OCI-LY3 (cell line): ENCODE data around the gene HELZ2.

Source experiments
- H2AFZ ChIP-seq: fragments of 200-600, 300-600 bp; shearing (Covaris generic); 2 replicates; pipeline ENCODE4 v1.6.0; 2014; ENCODE audit warnings: antibody characterized with exemption, low read depth, low read length
- H3K27ac ChIP-seq: fragments of 200-600, 300-600 bp; sonication (generic); 2 replicates; pipeline ENCODE4 v1.5.1; 2014; ENCODE audit warnings: mild to moderate bottlenecking, low read length, moderate library complexity, mixed read lengths
- H3K27me3 ChIP-seq: fragments of 200-600, 300-600 bp; sonication (generic); 2 replicates; pipeline ENCODE4 v1.6.1; 2014; ENCODE audit warnings: low read depth, low read length, mixed read lengths
- H3K36me3 ChIP-seq: fragments of 200-600, 300-600 bp; sonication (generic); replicated peaks from 2 replicates; pipeline ENCODE3; 2014; ENCODE audit warnings: low read depth, low read length, mixed read lengths
- H3K4me1 ChIP-seq: fragments of 300-600, 200-600 bp; sonication (generic); 2 replicates; pipeline ENCODE4 v1.6.1; 2014; ENCODE audit warnings: low read length, mixed read lengths
- H3K4me2 ChIP-seq: fragments of 200-600, 300-600 bp; sonication (generic); 2 replicates; pipeline ENCODE4 v1.6.1; 2014; ENCODE audit warnings: low read length, mixed read lengths
- H3K4me3 ChIP-seq: fragments of 300-600, 200-600 bp; sonication (generic); 2 replicates; pipeline ENCODE4 v1.5.1; 2014; ENCODE audit warnings: antibody characterized with exemption, mild to moderate bottlenecking, low read length, moderate library complexity
- H3K79me2 ChIP-seq: fragments of 300-600, 200-600 bp; shearing (Covaris generic); 2 replicates; pipeline ENCODE4 v1.6.1; 2014; ENCODE audit warnings: mild to moderate bottlenecking, low read length, mixed read lengths
- H3K9ac ChIP-seq: fragments of 300-600, 200-600 bp; shearing (Covaris generic); 2 replicates; pipeline ENCODE4 v1.6.0; 2014; ENCODE audit warnings: mild to moderate bottlenecking, low read length, moderate library complexity
- H3K9me3 ChIP-seq: fragments of 200-600, 300-600 bp; shearing (Covaris generic); 2 replicates; pipeline ENCODE4 v1.6.1; 2014; ENCODE audit warnings: low read length, mixed read lengths; ENCODE audit not compliant: insufficient read depth
- H4K20me1 ChIP-seq: fragments of 200-600, 300-600 bp; sonication (generic); 2 replicates; pipeline ENCODE4 v1.6.1; 2016; ENCODE audit warnings: low read length, mixed read lengths; ENCODE audit not compliant: insufficient read depth
- EZH2phosphoT487 ChIP-seq: fragments of 200-600 bp; shearing (Covaris generic); IDR thresholded peaks from 2 replicates; pipeline ENCODE4 v1.6.1; 2018; ENCODE audit warnings: antibody characterized with exemption, mixed run types, low read depth
- TF ChIP-seq, protein P1 (sequence below): fragments of 200-600, 300-600 bp; sonication (generic); IDR thresholded peaks from 2 replicates; pipeline ENCODE4 v1.5.1; 2014; ENCODE audit warnings: antibody characterized with exemption, low read length, low read depth

Gene HELZ2

DNA sequence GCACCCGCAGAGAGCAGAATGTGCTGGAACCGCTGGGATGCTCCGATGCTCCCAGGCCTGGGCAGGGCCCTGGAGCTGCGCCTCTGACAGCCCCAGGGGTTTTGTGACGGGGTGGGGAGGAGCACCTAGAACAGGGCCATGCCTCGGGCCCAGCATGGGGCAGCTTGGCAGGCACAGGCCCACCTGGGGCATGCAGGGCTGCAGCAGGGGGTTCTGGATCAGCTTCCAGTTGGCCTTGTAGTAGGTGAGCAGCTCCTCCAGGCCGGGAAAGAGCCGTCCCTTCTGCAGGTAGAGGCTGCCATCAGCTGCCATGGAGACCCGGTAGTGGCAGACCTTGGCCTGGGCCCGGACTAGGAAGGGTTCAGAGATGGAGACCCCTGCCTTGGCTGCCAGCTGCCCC lies 30.9 kb downstream of the HELZ2 start:
- Histone ChIP-seq H3K4me3 (no peak overlapping the region), H4K20me1 (no peaks in the 10 kb centered on the region; the same call in 1 of the 2 replicates), H3K4me2 (peak overlapping the region; percentile 16; the same call in 1 of the 2 replicates), H2AFZ (no peak overlapping the region), H3K36me3 (no peaks in the 10 kb centered on the region), H3K4me1 (peaks cover 20% of the 10 kb centered on the region), H3K27me3 (peaks cover 36% of the 10 kb centered on the region), H3K9ac (no peak overlapping the region), H3K79me2 (no peaks in the 10 kb centered on the region), H3K9me3 (no peaks in the 10 kb centered on the region), H3K27ac (no peak overlapping the region)
- TF ChIP-seq EZH2phosphoT487, result no peak
- TF ChIP-seq, protein P1, sequence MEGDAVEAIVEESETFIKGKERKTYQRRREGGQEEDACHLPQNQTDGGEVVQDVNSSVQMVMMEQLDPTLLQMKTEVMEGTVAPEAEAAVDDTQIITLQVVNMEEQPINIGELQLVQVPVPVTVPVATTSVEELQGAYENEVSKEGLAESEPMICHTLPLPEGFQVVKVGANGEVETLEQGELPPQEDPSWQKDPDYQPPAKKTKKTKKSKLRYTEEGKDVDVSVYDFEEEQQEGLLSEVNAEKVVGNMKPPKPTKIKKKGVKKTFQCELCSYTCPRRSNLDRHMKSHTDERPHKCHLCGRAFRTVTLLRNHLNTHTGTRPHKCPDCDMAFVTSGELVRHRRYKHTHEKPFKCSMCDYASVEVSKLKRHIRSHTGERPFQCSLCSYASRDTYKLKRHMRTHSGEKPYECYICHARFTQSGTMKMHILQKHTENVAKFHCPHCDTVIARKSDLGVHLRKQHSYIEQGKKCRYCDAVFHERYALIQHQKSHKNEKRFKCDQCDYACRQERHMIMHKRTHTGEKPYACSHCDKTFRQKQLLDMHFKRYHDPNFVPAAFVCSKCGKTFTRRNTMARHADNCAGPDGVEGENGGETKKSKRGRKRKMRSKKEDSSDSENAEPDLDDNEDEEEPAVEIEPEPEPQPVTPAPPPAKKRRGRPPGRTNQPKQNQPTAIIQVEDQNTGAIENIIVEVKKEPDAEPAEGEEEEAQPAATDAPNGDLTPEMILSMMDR, result no peak

DNA sequence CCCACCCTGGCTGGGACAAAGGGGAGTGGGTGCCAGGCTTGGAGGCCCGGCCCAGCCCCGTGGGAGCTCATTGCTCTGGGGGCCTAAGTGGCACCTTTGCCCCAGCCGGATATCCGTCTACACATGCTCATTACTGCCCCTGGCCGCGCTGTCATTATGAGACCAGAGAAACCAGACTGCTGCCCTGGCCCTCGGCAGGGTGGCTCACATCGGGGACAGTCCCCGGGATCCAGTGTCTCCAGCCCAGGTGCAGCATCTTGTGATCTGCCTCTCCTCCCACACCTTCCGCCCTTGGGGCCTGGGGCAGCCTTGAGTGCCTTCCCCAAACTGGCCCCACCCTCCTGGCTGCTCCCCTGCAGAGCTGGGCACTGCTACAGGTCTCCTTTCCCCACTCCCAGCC lies 31.3 kb downstream of the HELZ2 start:
- H2AFZ ChIP-seq, result no peak overlapping the region
- no peak overlapping the region for H3K9ac ChIP-seq
- no peaks in the 10 kb centered on the region for H3K9me3 ChIP-seq
- no peaks in the 10 kb centered on the region for H3K36me3 ChIP-seq
- no peaks in the 10 kb centered on the region for H3K79me2 ChIP-seq
- H3K27ac ChIP-seq, result no peak overlapping the region
- no peak for TF ChIP-seq EZH2phosphoT487
- TF ChIP-seq, protein P1, result no peak
- peaks cover 35% of the 10 kb centered on the region for H3K27me3 ChIP-seq
- H4K20me1 ChIP-seq, result no peaks in the 10 kb centered on the region; the same call in 1 of the 2 replicates
- H3K4me2 ChIP-seq, result peak overlapping the region; percentile 16; the same call in 1 of the 2 replicates
- H3K4me1 ChIP-seq, result peaks cover 20% of the 10 kb centered on the region
- H3K4me3 ChIP-seq, result no peak overlapping the region

DNA sequence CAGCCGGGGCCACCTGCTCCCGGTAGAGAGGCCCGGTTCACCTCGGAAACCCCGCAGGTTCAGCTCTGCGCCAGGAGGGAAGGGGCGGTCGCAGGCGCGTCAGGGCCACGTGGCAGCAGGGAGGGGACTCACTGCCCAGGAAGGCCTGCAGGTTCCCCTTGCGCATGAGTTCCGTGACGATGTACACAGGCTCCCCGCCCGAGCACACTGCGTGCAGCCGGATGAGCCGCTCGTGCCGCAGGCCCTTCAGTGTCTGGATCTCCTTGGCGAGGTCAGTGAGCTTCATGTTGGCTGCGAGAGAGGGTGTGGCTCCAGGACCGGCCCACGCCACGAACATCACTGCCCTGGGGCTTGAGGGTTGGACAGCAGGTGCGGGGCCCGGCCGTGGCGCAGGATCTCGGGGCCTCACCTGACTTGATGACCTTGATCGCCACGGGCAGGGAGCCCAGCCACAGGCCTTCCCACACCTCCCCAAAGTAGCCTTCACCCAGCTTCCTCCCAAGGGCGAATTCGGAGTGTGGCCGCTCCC lies 31.9 kb downstream of the HELZ2 start:
- Histone ChIP-seq H3K27me3 (peaks cover 35% of the 10 kb centered on the region), H3K79me2 (no peaks in the 10 kb centered on the region), H3K4me2 (peak overlapping the region; percentile 16; the same call in 1 of the 2 replicates), H4K20me1 (no peaks in the 10 kb centered on the region; the same call in 1 of the 2 replicates), H2AFZ (no peak overlapping the region), H3K27ac (no peak overlapping the region), H3K9ac (no peak overlapping the region), H3K36me3 (no peaks in the 10 kb centered on the region), H3K4me1 (peaks cover 20% of the 10 kb centered on the region), H3K4me3 (no peak overlapping the region), H3K9me3 (no peaks in the 10 kb centered on the region)
- TF ChIP-seq, protein P1, result no peak
- TF ChIP-seq EZH2phosphoT487, result no peak

DNA sequence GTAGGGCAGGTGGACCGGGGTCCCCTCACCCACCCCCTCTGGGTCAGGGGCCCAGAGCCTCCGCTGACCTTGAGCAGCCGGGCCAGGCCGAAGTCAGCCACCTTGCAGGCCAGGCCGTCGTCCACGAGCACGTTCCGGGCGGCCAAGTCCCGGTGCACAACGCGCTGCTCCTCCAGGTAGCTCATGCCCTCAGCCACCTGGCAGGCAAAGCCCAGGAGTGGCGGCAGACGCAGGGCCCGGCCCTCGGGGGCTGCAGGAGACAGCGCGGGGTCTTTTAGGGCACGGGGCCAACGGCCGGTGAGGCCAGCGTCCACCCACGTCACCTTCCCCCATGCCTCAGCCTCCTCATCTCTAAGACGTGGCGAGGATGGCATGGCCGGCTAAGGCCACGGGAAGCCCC lies 32.7 kb downstream of the HELZ2 start:
- Histone ChIP-seq H4K20me1 (no peaks in the 10 kb centered on the region; the same call in 1 of the 2 replicates), H3K9ac (no peak overlapping the region), H3K4me1 (peaks cover 27% of the 10 kb centered on the region), H3K27me3 (peaks cover 31% of the 10 kb centered on the region), H3K27ac (no peak overlapping the region), H3K9me3 (no peaks in the 10 kb centered on the region), H3K4me2 (no peak overlapping the region), H3K4me3 (no peak overlapping the region), H3K79me2 (no peaks in the 10 kb centered on the region), H2AFZ (no peak overlapping the region), H3K36me3 (no peaks in the 10 kb centered on the region)
- TF ChIP-seq EZH2phosphoT487, result no peak
- TF ChIP-seq, protein P1, result no peak
